ENCODE data around the gene GABARAP. TPM values are rescaled to one million over a fixed set of nuclear protein-coding genes. Genes with fewer than 3 reads are reported as not detected.
"Not testable (repeated sequence)": the region's sequence is repeated elsewhere in the genome, so short reads cannot be mapped to it uniquely, and the experiment has no call there.

The GABARAP gene
- polyA plus RNA-seq, 3 donors, result 435 to 476 (median 455) TPM

DNA sequence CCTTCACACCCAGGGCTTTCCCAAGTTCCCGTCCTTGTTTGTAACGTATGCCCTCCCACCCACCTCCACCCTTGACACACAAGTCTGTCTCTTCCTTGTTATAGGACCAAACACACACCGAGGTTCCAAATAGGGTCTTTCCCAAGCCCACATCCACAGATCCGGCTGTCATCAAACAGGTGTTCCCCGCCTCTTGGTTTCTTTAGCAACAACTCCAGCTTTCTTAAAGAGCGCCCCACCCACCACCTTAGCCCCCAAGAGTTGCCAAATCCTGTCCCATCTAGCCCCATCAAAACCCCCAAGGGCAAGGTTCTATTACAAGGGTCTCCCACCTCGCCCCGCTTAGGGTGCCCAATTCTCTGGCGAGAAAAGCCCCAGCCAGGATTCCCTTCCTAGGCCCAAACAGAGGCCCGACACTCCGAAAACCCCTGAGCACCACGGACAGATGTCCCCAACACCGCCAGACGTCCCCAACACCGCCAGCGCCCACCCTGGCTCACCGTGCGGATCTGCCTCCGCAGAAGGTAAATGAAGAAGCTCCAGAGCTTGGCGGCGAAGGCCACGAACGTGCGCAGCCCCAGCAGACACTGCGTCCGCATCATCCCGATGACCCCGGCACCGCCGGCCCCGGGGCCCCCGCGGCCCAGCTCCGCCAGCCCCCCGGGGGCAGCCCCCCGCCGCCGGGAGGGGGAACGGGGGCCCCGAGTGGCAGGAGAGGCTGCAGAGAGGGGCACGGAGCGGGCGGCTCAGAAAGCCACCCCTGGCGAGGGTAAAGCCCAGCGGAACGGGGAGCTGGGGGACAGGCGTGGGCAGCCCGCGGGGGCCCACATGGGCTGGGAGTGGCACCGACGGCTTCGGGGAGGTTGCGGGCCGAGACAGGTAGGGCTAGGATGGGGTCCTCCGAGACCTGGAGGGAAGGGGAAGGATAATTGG is 8.7 kb upstream of the GABARAP start:
- DNase-seq (ENCODE audit: extremely low read depth in 1 of 11, low read depth in 9 of 11, low spot score in 4 of 11), result no peak

- DNase-seq (ENCODE audit: extremely low read depth in 1 of 11, low read depth in 9 of 11, low spot score in 4 of 11), result no peak
Observed at GRCh38 chr17:7249830-7250229, 7.6 kb upstream of the GABARAP start.

DNA sequence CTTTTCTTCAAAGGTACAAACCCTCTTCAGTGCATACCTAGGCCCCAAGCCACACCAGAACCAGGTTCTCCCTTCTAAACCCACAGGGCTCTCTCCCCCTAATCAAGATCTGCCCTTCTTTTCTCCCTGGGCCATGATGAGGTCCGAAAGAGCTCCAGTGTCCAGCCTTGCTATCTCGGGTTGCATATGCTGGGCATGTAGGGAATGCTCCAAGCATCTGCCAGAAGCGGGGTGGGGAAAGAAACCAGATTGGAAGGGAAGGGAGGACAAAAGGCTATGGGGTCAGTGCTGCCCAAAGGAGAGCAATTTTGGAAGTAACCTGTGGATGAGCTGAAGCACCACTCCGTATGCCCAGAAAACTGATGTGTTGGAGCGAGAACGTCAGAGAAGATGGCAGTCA is 7.0 kb upstream of the GABARAP start:
- DNase-seq (ENCODE audit: extremely low read depth in 1 of 11, low read depth in 9 of 11, low spot score in 4 of 11), result no peak

- DNase-seq (ENCODE audit: extremely low read depth in 1 of 11, low read depth in 9 of 11, low spot score in 4 of 11), result no peak
Observed at GRCh38 chr17:7248796-7249195, 6.5 kb upstream of the GABARAP start.

DNA sequence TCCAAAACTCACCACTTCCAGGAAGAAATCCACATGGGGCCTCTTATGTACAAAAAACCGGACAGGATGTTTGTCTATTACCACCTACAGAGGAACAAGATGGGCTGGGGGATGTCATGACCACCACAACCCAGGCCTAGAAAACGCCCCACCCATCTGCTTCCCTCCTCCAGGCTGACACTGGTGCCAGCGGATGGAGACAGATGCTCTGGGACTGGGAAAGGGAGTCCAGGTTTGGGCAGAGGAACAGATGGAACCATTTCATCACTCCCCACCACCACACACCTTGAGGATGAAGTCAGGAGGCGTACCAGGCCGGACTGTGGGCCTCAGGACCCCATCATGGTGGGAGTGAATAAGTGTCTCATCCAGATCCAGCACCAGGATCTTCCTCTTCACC is 4.5 kb upstream of the GABARAP start:
- DNase-seq (ENCODE audit: extremely low read depth in 1 of 11, low read depth in 9 of 11, low spot score in 4 of 11), result no peak

DNA sequence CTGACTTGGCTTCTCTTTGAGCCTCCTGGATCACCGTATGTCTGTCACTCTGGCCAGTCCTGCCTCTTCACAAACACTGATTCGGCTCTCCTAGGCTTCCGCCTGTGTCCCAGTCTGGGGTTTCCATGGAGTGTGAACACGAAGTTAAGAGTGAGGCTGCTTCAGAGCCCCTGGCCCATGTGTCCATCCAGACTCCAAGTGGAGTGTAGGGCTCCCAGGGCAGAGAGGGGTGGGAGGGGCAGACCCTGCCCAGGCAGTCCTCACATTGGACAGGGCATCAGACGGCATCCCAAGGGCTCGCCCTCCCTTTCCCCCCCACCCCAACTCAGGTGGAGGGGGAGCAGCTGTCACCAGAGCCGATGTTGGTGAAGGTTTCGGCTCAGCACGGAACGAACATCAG is 1.6 kb upstream of the GABARAP start:
- DNase-seq (ENCODE audit: extremely low read depth in 1 of 11, low read depth in 9 of 11, low spot score in 4 of 11), result not testable (repeated sequence)

GRCh38 chr17:7243453-7243729 is 1.1 kb upstream of the GABARAP start:
- DNase-seq (ENCODE audit: extremely low read depth in 1 of 11, low read depth in 9 of 11, low spot score in 4 of 11), result no peak

DNA sequence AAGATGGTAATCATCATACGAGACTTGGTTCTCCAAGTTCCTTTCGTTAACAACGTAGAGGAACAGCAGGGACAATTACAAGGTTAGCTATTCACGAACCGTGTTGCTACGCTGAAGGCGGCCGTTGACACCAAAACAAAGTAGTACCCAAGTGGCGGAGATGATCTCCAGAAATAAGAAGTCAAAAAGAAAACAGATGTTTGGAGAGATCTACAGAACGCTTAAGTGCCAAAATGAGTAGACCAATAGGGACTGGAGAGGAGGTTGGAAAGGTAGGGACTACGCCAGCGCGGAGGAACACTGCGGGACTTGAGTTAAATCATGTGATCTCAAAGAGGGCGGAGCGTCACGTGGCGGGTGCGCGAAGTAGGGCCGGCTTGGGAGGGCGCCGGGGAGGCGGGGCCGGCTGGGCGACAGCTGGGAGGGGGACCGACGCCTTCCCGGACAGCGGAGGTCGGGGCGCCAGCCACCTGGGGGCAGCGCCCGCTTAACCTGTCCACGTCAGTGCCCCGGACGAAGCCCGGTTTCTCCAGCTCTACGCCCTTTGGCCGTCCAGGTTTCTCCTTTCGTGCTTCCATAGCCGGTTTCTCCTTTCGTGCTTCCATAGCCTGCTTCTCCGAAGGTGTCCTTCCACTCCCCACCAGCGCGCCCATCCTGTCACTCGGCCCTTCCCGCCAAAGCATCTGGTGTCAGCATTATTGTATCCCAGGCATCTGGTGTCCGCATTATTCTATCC is 636 bp upstream of the GABARAP start:
- peak; percentile 88 to 99 (median 95) for DNase-seq (ENCODE audit: extremely low read depth in 1 of 11, low read depth in 9 of 11, low spot score in 4 of 11)

- no peak for DNase-seq (ENCODE audit: extremely low read depth in 1 of 11, low read depth in 9 of 11, low spot score in 4 of 11)
Observed at GRCh38 chr17:7241090-7241733, 1.0 kb downstream of the GABARAP start.

DNA sequence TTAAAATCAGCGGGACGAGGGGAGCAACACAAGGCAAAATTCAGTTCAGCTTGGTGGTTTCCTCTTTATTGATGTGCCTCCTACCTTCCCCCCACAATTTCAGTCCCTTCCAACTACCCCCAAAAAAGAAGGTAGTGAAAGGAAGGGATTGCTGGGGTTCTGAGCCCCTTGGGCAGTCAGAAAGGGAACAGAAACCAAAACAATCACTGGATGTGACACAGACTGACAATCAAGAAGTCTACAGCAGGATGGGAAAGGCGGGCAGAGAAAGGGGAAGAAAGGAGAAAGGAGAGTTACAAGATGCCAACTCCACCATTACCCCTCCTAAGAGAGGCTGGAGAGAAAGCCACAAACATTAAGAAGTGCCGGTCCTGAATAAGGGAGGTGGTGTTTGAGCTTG is 1.9 kb downstream of the GABARAP start:
- DNase-seq (ENCODE audit: extremely low read depth in 1 of 11, low read depth in 9 of 11, low spot score in 4 of 11), result no peak

DNA sequence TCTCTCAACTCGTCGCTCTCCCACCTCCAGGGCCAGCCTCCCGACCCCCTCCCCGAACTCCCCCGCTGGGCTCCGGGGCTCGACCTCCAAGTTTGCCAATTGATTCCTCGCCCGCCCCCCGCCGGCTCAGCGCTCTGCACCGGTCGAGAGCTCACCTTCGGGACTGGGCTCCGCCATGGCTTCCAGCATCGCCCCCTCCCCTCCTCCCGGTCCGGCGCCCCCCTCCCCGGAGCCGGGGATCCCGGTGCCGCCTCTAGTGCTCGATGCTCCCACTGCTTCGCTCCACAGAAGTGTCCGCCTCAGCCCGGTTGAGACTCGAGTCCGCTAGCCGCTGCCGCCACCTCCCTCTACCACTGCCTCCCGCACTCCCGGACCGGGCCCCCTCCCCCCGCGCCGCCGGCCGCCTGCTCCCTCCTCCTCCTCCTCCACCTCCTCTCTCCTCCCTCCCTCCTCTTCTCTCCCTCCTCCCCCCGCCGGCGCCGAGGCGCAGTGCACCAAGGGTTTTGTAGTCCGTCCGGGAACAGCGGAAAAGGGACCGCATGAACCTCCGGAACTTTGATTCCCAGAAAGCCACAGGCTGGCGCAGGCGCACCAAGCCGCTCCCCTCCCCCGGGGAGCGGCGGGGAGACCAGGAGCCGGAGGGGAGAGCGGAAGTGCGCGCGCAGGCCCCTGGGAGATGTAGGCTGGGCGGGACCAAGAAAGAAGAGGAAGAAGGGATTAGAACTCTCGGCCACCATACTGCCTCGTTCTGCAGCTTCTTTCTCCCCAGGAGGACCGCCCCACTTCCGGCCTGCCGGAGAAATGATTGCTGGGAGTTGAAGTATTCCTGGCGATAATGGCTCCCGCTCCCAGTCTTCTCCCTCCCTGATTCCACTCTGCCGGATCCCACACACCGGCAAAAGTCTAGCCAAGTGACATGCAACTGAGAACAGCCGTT is 2.9 kb downstream of the GABARAP start, which contains the start of gene PHF23:
Gene PHF23 (minus strand): TSS at position 367 of the 937 bp plus-strand sequence. CDS start 178 bp downstream, at position 189.
- peak; percentile 98 to 100 (median 99) for DNase-seq (ENCODE audit: extremely low read depth in 1 of 11, low read depth in 9 of 11, low spot score in 4 of 11)

DNA sequence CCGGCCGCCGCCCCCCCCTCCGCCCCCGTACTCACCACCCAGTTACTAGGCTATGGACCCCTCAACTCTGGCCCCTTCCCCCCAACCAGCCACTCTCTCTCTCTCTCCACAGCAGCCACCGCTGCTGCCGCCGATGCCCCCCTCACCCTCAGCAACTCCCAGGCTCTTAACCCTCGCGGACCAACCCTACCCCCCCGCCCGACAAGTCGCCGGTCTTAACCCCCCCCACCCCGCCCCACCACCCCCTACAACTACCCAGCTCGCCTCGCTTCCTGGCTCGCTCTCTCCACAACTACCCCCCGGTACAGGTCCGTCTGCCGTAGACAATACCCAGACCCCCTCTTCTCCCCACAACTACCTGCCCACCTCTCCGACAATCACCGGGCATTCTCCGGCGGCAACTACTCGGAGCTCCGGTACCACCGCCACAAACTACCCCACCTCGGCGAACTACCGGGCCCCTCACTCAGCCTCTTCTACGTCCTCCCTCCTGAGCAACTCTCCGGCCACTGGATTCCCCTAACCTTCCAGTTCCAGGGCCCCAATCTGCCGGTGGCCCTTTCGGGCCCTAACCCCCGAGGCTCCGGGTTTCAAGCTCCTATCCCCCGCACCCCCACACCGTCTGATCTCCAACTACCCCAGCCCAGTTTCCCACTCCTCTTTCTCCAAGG is 3.7 kb downstream of the GABARAP start:
- DNase-seq (ENCODE audit: extremely low read depth in 1 of 11, low read depth in 9 of 11, low spot score in 4 of 11), result no peak

- DNase-seq (ENCODE audit: extremely low read depth in 1 of 11, low read depth in 9 of 11, low spot score in 4 of 11), result no peak
Observed at GRCh38 chr17:7237761-7238419, 4.4 kb downstream of the GABARAP start.

DNA sequence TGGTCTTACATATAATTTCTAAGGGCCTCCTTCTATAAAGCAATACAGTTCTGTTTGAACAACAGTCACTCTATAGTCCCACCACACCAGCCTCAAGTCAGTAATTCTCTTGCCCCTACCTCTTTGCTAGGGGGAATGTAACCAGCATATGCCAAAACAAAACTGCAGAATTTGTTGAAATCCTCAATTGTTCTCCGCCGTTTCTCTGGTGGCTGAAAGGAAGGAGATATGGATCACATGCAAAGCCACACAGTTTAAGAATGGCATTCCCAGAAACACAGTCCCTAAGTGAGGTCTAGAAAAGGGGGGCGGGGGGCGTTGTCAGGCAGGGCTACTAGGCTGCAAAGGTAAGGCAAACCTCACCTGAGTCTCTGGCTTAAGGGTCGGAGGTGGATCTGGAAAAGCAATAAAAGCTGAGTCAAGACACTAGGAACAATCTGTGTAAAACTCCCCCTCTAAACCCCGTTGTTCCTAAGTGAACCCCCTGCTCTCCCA is 4.9 kb downstream of the GABARAP start:
- DNase-seq (ENCODE audit: extremely low read depth in 1 of 11, low read depth in 9 of 11, low spot score in 4 of 11), result no peak

DNA sequence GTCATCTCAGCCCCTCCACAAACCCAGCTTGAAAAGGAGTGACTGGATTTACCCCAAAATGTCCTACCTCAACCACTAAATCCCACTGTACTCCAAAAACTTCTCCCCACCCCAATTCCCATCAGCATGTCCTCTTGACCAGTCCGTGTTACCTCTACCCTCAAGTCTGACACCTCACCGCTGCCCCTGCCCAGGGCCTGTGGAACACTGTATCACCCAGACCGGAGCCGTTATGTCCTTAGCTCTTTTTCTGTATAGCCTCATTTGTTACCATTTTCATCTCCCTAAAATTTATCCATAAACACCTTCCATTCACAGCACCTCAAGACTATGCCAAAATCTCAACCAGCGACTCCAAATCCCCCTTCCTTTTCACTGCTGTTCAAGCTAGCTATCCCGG is 5.4 kb downstream of the GABARAP start:
- DNase-seq (ENCODE audit: extremely low read depth in 1 of 11, low read depth in 9 of 11, low spot score in 4 of 11), result no peak

- no peak for DNase-seq (ENCODE audit: extremely low read depth in 1 of 11, low read depth in 9 of 11, low spot score in 4 of 11)
Observed at GRCh38 chr17:7235693-7236665, 6.3 kb downstream of the GABARAP start.

All from renal cortex interstitium (tissue), 11 donors.